HepG2 (cell line): ENCODE results near the gene NUP88. TPM values are rescaled to one million over a fixed set of nuclear protein-coding genes. Genes with fewer than 3 reads are reported as not detected.
A peak's percentile ranks its signal among the peaks of the same experiment; 100 is the strongest.

Source experiments
- CREBL2 ChIP-seq: sonication (generic); formaldehyde crosslinking; IDR thresholded peaks from 2 replicates; pipeline ENCODE4 v1.8.1; 2023; ENCODE audit warnings: missing genetic modification reagents, mild to moderate bottlenecking, borderline replicate concordance
- HNRNPK ChIP-seq: fragments of 200-400 bp; formaldehyde crosslinking; IDR thresholded peaks from 2 replicates; pipeline ENCODE4 v1.6.1; 2018; ENCODE audit warnings: low read length, low read depth, moderate library complexity, mild to moderate bottlenecking; ENCODE audit not compliant: poor library complexity, severe bottlenecking
- NCOA2 ChIP-seq: sonication (generic); formaldehyde crosslinking; IDR thresholded peaks from 2 replicates; pipeline ENCODE4 v1.8.0; 2022; ENCODE audit warnings: inconsistent platforms
- NR2F6 ChIP-seq, 2 experiments: IDR thresholded peaks; 2 replicates each; pipeline ENCODE4 v1.6.1; 2016; ENCODE audit warnings: antibody characterized with exemption in 1 of 2, mild to moderate bottlenecking in 1 of 2
- RFX5 ChIP-seq: IDR thresholded peaks from 2 replicates; pipeline ENCODE4 v1.6.1; 2011; ENCODE audit warnings: low read depth, low read length, improper control_type of control experiment
- ZMAT3 ChIP-seq: sonication (generic); formaldehyde crosslinking; conservative IDR thresholded peaks from 2 replicates; pipeline ENCODE4 v1.7.0; 2021; ENCODE audit warnings: missing genetic modification reagents
- ZNF382 ChIP-seq: sonication (generic); formaldehyde crosslinking; IDR thresholded peaks from 2 replicates; pipeline ENCODE4 v1.5.0; 2020; ENCODE audit warnings: missing genetic modification reagents, mild to moderate bottlenecking, borderline replicate concordance
- ZNF510 ChIP-seq: sonication (generic); formaldehyde crosslinking; IDR thresholded peaks from 2 replicates; pipeline ENCODE4 v1.4.0; 2020; ENCODE audit warnings: low read depth, mild to moderate bottlenecking, missing genetic modification reagents
- ZNF546 ChIP-seq: sonication (generic); formaldehyde crosslinking; conservative IDR thresholded peaks from 2 replicates; pipeline ENCODE4 v1.8.1; 2023; ENCODE audit warnings: mild to moderate bottlenecking, missing genetic modification reagents
- ZNF574 ChIP-seq: sonication (generic); formaldehyde crosslinking; IDR thresholded peaks from 2 replicates; pipeline ENCODE4 v1.4.0; 2020; ENCODE audit warnings: missing genetic modification reagents
- ZNF589 ChIP-seq: sonication (generic); formaldehyde crosslinking; conservative IDR thresholded peaks from 2 replicates; pipeline ENCODE4 v1.8.0; 2022; ENCODE audit warnings: mild to moderate bottlenecking, moderate library complexity, missing genetic modification reagents
- ZNF737 ChIP-seq: sonication (generic); formaldehyde crosslinking; IDR thresholded peaks from 2 replicates; pipeline ENCODE4 v1.5.0; 2020; ENCODE audit warnings: missing genetic modification reagents, mild to moderate bottlenecking, borderline replicate concordance
- ZNF773 ChIP-seq: sonication (generic); formaldehyde crosslinking; IDR thresholded peaks from 2 replicates; pipeline ENCODE4 v1.4.0; 2020; ENCODE audit warnings: missing genetic modification reagents, borderline replicate concordance
- ZNF850 ChIP-seq: sonication (generic); formaldehyde crosslinking; conservative IDR thresholded peaks from 2 replicates; pipeline ENCODE4 v1.9.0; 2021; ENCODE audit warnings: mild to moderate bottlenecking, missing genetic modification reagents
- ZZZ3 ChIP-seq: sonication (generic); formaldehyde crosslinking; IDR thresholded peaks from 2 replicates; pipeline ENCODE4 v1.4.0; 2020; ENCODE audit warnings: missing genetic modification reagents, mild to moderate bottlenecking, borderline replicate concordance
- polyA plus RNA-seq, 8 experiments: library from polyadenylated mRNA; depleted of rRNA in 3 of 8; stranded (reverse) in 7 of 8; unstranded in 1 of 8; fragments of >200 nt; fragmentation: Illumina TruSeq in 4 of 8; extraction: Trizol in 4 of 8; gene quantifications; 2 replicates each; pipeline versions ENCODE4 v1.2.1 to v1.2.3, GENCODE V29; 2011 to 2016; ENCODE audit warnings: low read depth in 4 of 8, missing spikeins in 1 of 8, mixed read lengths in 1 of 8; ENCODE audit not compliant: insufficient read depth in 1 of 8
- total RNA-seq, 5 experiments: library from RNA; depleted of rRNA; stranded (reverse); fragments of >200 nt; fragmentation: Illumina TruSeq; extraction: Trizol; gene quantifications; 2 replicates each; pipeline ENCODE4 v1.2.3, GENCODE V29; 2016; ENCODE audit warnings: low read depth in 1 of 5
- TF ChIP-seq, protein P1 (sequence below): sonication (generic); formaldehyde crosslinking; IDR thresholded peaks from 2 replicates; pipeline ENCODE4 v1.8.0; 2022; ENCODE audit warnings: missing genetic modification reagents, mild to moderate bottlenecking, inconsistent platforms, borderline replicate concordance
- TF ChIP-seq, protein P2 (sequence below): IDR thresholded peaks from 2 replicates; pipeline ENCODE4 v1.6.1; 2016
- TF ChIP-seq, protein P3 (sequence below): IDR thresholded peaks from 2 replicates; pipeline ENCODE4 v1.6.1; 2012; ENCODE audit warnings: low read length, improper control_type of control experiment

Gene NUP88
- total and polyA plus RNA-seq, 2 of the 13 experiments (the other 11 are each of a cell fraction or from before 2014, with no cell fraction given): 48.2 to 130 TPM

DNA sequence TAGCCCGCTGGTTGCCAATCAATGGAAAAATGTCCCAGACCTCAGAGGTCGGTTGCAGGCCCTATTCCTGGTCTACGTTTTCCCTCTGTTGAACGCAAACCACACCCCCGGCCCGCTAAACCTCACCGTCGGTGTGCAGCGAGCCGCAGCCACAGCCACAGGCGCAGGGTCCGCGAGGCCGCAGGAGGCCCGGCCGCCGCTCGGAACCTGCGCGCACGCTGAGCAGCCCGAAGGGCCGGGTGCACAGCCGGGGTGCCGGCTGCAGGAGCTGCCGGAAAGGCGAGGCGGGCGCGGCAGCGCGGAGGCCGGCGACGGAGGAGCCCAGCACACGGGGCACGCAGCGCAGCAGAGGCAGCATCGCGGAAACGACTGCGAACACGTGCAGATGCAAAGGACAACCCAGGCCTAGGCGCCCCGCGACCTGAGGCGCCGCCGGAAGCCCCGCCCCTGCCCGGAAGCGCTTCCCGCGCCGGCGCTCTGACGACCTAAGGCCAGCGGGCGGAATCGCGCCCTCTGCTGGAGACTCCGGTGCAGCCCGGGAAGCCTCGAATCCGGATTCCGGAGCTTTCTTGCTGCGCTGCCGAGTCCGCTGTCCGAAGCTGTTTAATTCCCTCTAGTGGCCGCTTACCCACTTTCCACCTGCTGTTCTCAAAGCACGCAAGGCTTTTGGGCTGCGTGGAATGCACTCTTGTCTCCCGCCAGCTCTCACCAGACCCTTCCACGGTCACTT, 19.4 kb upstream of the NUP88 start, which contains the start of gene C1QBP (continued):
- TF ChIP-seq, protein P1, sequence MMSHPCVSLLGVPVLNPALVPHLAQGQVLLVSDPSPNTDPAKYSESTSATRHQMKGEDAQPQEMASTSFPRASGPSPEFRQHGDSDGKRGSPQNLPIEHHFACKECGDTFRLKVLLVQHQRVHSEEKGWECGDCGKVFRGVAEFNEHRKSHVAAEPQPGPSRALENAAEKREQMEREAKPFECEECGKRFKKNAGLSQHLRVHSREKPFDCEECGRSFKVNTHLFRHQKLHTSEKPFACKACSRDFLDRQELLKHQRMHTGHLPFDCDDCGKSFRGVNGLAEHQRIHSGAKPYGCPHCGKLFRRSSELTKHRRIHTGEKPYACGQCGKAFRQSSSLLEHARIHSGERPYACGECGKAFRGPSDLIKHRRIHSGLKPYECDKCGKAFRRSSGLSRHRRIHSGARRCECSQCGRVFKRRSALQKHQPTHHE (CRISPR knock-in tag): peak; percentile 73; the same call in 1 of the 2 replicates
- TF ChIP-seq ZNF546 (CRISPR knock-in tag) (peak; percentile 79; the same call in 1 of the 2 replicates), ZNF737 (CRISPR knock-in tag) (no peak; the same call in 1 of the 2 replicates), ZNF382 (CRISPR knock-in tag) (no peak), NR2F6 (IDR thresholded peaks at IDR 0.05) (no peak), NR2F6 (CRISPR knock-in tag; IDR thresholded peaks at IDR 0.05) (peak; percentile 73), ZMAT3 (0 out of 2 replicates have a peak, but pooled peaks have one; percentile 36), ZNF510 (CRISPR knock-in tag) (peak; percentile 38; the same call in 1 of the 2 replicates), ZZZ3 (CRISPR knock-in tag) (no peak; the same call in 1 of the 2 replicates), ZNF773 (CRISPR knock-in tag) (peak; percentile 97; the same call in 1 of the 2 replicates), HNRNPK (peak; percentile 52), CREBL2 (CRISPR knock-in tag) (peak; percentile 37; the same call in 1 of the 2 replicates), RFX5 (no peak), NCOA2 (peak; percentile 24; the same call in 1 of the 2 replicates), ZNF589 (CRISPR knock-in tag) (peak; percentile 92; the same call in 1 of the 2 replicates), ZNF574 (CRISPR knock-in tag) (peak; percentile 99), ZNF850 (CRISPR knock-in tag) (no peak)
- TF ChIP-seq, protein P2, sequence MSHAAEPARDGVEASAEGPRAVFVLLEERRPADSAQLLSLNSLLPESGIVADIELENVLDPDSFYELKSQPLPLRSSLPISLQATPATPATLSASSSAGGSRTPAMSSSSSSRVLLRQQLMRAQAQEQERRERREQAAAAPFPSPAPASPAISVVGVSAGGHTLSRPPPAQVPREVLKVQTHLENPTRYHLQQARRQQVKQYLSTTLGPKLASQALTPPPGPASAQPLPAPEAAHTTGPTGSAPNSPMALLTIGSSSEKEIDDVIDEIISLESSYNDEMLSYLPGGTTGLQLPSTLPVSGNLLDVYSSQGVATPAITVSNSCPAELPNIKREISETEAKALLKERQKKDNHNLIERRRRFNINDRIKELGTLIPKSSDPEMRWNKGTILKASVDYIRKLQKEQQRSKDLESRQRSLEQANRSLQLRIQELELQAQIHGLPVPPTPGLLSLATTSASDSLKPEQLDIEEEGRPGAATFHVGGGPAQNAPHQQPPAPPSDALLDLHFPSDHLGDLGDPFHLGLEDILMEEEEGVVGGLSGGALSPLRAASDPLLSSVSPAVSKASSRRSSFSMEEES (CRISPR knock-in tag): peak; percentile 44; the same call in 1 of the 2 replicates
- TF ChIP-seq, protein P3, sequence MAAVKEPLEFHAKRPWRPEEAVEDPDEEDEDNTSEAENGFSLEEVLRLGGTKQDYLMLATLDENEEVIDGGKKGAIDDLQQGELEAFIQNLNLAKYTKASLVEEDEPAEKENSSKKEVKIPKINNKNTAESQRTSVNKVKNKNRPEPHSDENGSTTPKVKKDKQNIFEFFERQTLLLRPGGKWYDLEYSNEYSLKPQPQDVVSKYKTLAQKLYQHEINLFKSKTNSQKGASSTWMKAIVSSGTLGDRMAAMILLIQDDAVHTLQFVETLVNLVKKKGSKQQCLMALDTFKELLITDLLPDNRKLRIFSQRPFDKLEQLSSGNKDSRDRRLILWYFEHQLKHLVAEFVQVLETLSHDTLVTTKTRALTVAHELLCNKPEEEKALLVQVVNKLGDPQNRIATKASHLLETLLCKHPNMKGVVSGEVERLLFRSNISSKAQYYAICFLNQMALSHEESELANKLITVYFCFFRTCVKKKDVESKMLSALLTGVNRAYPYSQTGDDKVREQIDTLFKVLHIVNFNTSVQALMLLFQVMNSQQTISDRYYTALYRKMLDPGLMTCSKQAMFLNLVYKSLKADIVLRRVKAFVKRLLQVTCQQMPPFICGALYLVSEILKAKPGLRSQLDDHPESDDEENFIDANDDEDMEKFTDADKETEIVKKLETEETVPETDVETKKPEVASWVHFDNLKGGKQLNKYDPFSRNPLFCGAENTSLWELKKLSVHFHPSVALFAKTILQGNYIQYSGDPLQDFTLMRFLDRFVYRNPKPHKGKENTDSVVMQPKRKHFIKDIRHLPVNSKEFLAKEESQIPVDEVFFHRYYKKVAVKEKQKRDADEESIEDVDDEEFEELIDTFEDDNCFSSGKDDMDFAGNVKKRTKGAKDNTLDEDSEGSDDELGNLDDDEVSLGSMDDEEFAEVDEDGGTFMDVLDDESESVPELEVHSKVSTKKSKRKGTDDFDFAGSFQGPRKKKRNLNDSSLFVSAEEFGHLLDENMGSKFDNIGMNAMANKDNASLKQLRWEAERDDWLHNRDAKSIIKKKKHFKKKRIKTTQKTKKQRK: no peak
